Neuronal stem cell (in vitro differentiated cells): ENCODE measurements around the gene MT1X.

ENCODE experiments used
- DNase-seq: peaks from one replicate; pipeline ENCODE4 v3.0.0-alpha.2; 2013; ENCODE audit warnings: low spot score
- H2AFZ ChIP-seq: one replicate; pipeline ENCODE4 v1.6.1; 2013; ENCODE audit warnings: mild to moderate bottlenecking, low read length, inconsistent platforms
- H2AK5ac ChIP-seq: 2 replicates; pipeline ENCODE4 v1.6.1; 2013; ENCODE audit warnings: low read depth, mild to moderate bottlenecking, inconsistent platforms, low read length, moderate library complexity, mixed read lengths
- H2BK120ac ChIP-seq: 2 replicates; pipeline ENCODE4 v1.6.1; 2013; ENCODE audit warnings: low read depth, mild to moderate bottlenecking, inconsistent platforms, low read length, moderate library complexity, mixed read lengths
- H2BK12ac ChIP-seq: one replicate; pipeline ENCODE4 v1.6.1; 2013; ENCODE audit warnings: low read length, inconsistent platforms
- H2BK15ac ChIP-seq: 2 replicates; pipeline ENCODE4 v1.6.1; 2013; ENCODE audit warnings: mild to moderate bottlenecking, low read length, inconsistent platforms, mixed read lengths
- H2BK5ac ChIP-seq: one replicate; pipeline ENCODE4 v1.6.1; 2013; ENCODE audit warnings: inconsistent platforms, mild to moderate bottlenecking, low read length, moderate library complexity
- H3K14ac ChIP-seq: one replicate; pipeline ENCODE4 v1.6.1; 2013; ENCODE audit warnings: low read length, inconsistent platforms
- H3K18ac ChIP-seq: 2 replicates; pipeline ENCODE4 v1.6.1; 2013; ENCODE audit warnings: low read length, inconsistent platforms
- H3K23ac ChIP-seq: 2 replicates; pipeline ENCODE4 v1.6.1; 2013; ENCODE audit warnings: low read depth, mild to moderate bottlenecking, mixed read lengths, low read length, inconsistent platforms; ENCODE audit not compliant: poor library complexity
- H3K27ac ChIP-seq: replicated peaks from 3 replicates; pipeline ENCODE4 v1.5.1; 2013; ENCODE audit warnings: low read length, inconsistent platforms
- H3K27me3 ChIP-seq, 3 experiments: 2 replicates each; pipeline ENCODE4 v1.6.1; 2013; ENCODE audit warnings: low read length in 3 of 3, mild to moderate bottlenecking in 2 of 3, inconsistent platforms in 1 of 3, low read depth in 1 of 3, mixed read lengths in 1 of 3, moderate library complexity in 1 of 3; ENCODE audit not compliant: control insufficient read depth in 3 of 3, insufficient read depth in 3 of 3
- H3K36me3 ChIP-seq, 2 donors: replicated peaks in 1 of 2; 2 replicates each; pipeline ENCODE4 v1.6.1; 2013; ENCODE audit warnings: low read length in 2 of 2; ENCODE audit not compliant: control insufficient read depth in 2 of 2, insufficient read depth in 2 of 2
- H3K4ac ChIP-seq: 2 replicates; pipeline ENCODE4 v1.6.1; 2013; ENCODE audit warnings: inconsistent platforms, mild to moderate bottlenecking, low read length, moderate library complexity
- H3K4me1 ChIP-seq, 2 donors: 1 replicate in 1 of 2; 2 replicates in 1 of 2; pipeline ENCODE4 v1.6.1; 2013; ENCODE audit warnings: low read length in 2 of 2, low read depth in 1 of 2; ENCODE audit not compliant: control insufficient read depth in 2 of 2, insufficient read depth in 1 of 2
- H3K4me2 ChIP-seq: one replicate; pipeline ENCODE4 v1.6.1; 2013; ENCODE audit warnings: mild to moderate bottlenecking, low read length, inconsistent platforms; ENCODE audit not compliant: insufficient read depth, poor library complexity, severe bottlenecking
- H3K4me3 ChIP-seq, 2 donors: 2 replicates each; pipeline ENCODE4 v1.5.1; 2013; ENCODE audit warnings: low read length in 2 of 2, mild to moderate bottlenecking in 2 of 2, inconsistent platforms in 1 of 2, moderate library complexity in 1 of 2
- H3K79me1 ChIP-seq: one replicate; pipeline ENCODE4 v1.6.1; 2013; ENCODE audit warnings: low read depth, mild to moderate bottlenecking, inconsistent platforms, low read length, moderate library complexity
- H3K9ac ChIP-seq: one replicate; pipeline ENCODE4 v1.6.1; 2013; ENCODE audit warnings: mild to moderate bottlenecking, low read depth, low read length, inconsistent platforms; ENCODE audit not compliant: poor library complexity
- H3K9me3 ChIP-seq, 2 donors: replicated peaks in 1 of 2; 2 replicates each; pipeline versions ENCODE3 to v1.6.1; 2013; ENCODE audit warnings: low read length in 2 of 2, mild to moderate bottlenecking in 2 of 2, inconsistent platforms in 1 of 2, low read depth in 1 of 2, mixed read lengths in 1 of 2, moderate library complexity in 1 of 2; ENCODE audit not compliant: control insufficient read depth in 2 of 2, insufficient read depth in 1 of 2
- H4K8ac ChIP-seq: one replicate; pipeline ENCODE4 v1.6.1; 2013; ENCODE audit warnings: low read depth, mild to moderate bottlenecking, inconsistent platforms, low read length, moderate library complexity
- H4K91ac ChIP-seq: one replicate; pipeline ENCODE4 v1.6.1; 2013; ENCODE audit warnings: low read length, low read depth, mild to moderate bottlenecking, inconsistent platforms; ENCODE audit not compliant: poor library complexity
- WGBS, 2 donors: extraction: QIAGEN DNeasy Blood & Tissue Kit; methylation state at CpG; one replicate each; pipeline ENCODE4 v1.1.7; 2013; ENCODE audit warnings: missing lambda C conversion rate in 2 of 2, mixed read lengths in 1 of 2; ENCODE audit not compliant: insufficient read length in 2 of 2, insufficient replicate concordance in 1 of 2; ENCODE audit errors: extremely low coverage in 2 of 2; 5-methylcytosine and 5-hydroxymethylcytosine counted together

MT1X gene

GRCh38 chr16:56689171-56689570 is 6.9 kb downstream of the MT1X start:
- Histone ChIP-seq H3K79me1 (no peaks in the 10 kb centered on the region), H3K4ac (no peak overlapping the region), H2BK12ac (no peak overlapping the region), H3K18ac (no peak overlapping the region), H2BK5ac (no peak overlapping the region), H4K8ac (no peak overlapping the region), H2AFZ (no peak overlapping the region), H3K4me2 (no peak overlapping the region), H3K36me3 (no peaks in the 10 kb centered on the region), H3K27ac (no peak overlapping the region), H2AK5ac (no peak overlapping the region), H3K9ac (no peak overlapping the region), H3K4me3 (no peak overlapping the region), H3K27me3 (peaks cover 0 to 18% (median 0%) of the 10 kb centered on the region in 3 experiments), H4K91ac (no peak overlapping the region), H3K23ac (no peak overlapping the region), H2BK15ac (no peak overlapping the region), H3K9me3 (peaks cover 0 to 5% of the 10 kb centered on the region in 2 donors), H3K4me1 (no peaks in the 10 kb centered on the region), H2BK120ac (no peak overlapping the region), H3K14ac (no peak overlapping the region)
- no peak for DNase-seq
- no CpG with 5 or more reads among the region's 3 CpGs for WGBS, 2 donors

- no CpG with 5 or more reads among the region's 4 CpGs for WGBS, 2 donors
- H3K4ac ChIP-seq, result no peak overlapping the region
- no peak for DNase-seq
- H3K23ac ChIP-seq, result no peak overlapping the region
- no peaks in the 10 kb centered on the region for H3K36me3 ChIP-seq
- H3K27ac ChIP-seq, result no peak overlapping the region
- H3K18ac ChIP-seq, result no peak overlapping the region
- peaks cover 0 to 18% (median 0%) of the 10 kb centered on the region in 3 experiments for H3K27me3 ChIP-seq
- no peak overlapping the region for H4K91ac ChIP-seq
- H3K4me3 ChIP-seq, result no peak overlapping the region
- no peak overlapping the region for H2AFZ ChIP-seq
- no peak overlapping the region for H2BK15ac ChIP-seq
- no peak overlapping the region for H2BK120ac ChIP-seq
- H3K4me2 ChIP-seq, result no peak overlapping the region
- no peak overlapping the region for H2BK5ac ChIP-seq
- H3K14ac ChIP-seq, result no peak overlapping the region
- no peak overlapping the region for H2BK12ac ChIP-seq
- H2AK5ac ChIP-seq, result no peak overlapping the region
- no peaks in the 10 kb centered on the region for H3K79me1 ChIP-seq
- H4K8ac ChIP-seq, result no peak overlapping the region
- H3K9ac ChIP-seq, result no peak overlapping the region
- no peaks in the 10 kb centered on the region for H3K4me1 ChIP-seq
- peaks cover 0 to 5% of the 10 kb centered on the region in 2 donors for H3K9me3 ChIP-seq
Observed at GRCh38 chr16:56690420-56691122, 8.3 kb downstream of the MT1X start.

DNA sequence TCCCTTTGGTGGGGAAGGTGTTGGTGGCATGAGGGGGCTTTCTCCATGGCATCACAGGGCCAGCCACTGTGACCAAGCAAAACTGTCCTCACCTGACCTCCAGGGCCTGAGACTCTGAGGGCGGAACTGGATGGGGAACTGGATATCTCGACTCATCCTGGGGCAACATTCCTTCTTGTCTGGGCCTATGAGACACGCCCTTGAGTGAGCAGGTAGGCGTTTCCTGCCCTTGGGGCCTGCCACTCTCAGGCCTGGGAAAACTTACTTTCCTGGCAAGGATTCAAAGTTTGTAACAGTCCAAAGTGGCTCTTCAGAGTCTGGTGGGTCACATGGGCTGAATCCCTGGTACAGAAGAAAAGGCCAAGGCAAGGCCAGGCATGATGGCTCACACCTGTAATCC is 9.6 kb downstream of the MT1X start:
- Histone ChIP-seq H3K27me3 (peaks cover 0 to 18% (median 0%) of the 10 kb centered on the region in 3 experiments), H3K9me3 (peaks cover 0 to 1% of the 10 kb centered on the region in 2 donors), H2AK5ac (no peak overlapping the region), H4K91ac (no peak overlapping the region), H2AFZ (no peak overlapping the region), H2BK15ac (no peak overlapping the region), H3K4me1 (no peaks in the 10 kb centered on the region), H3K36me3 (no peaks in the 10 kb centered on the region), H3K14ac (no peak overlapping the region), H4K8ac (no peak overlapping the region), H2BK5ac (no peak overlapping the region), H2BK12ac (no peak overlapping the region), H3K18ac (no peak overlapping the region), H3K4ac (no peak overlapping the region), H3K4me3 (no peak overlapping the region), H3K9ac (peak overlapping the region; percentile 31), H3K27ac (no peak overlapping the region), H3K23ac (no peak overlapping the region), H3K79me1 (no peaks in the 10 kb centered on the region), H3K4me2 (no peak overlapping the region), H2BK120ac (no peak overlapping the region)
- WGBS, 2 donors, result no CpG with 5 or more reads among the region's 4 CpGs
- no peak for DNase-seq

- Histone ChIP-seq H3K23ac (no peak overlapping the region), H3K27me3 (peaks cover 0 to 15% (median 0%) of the 10 kb centered on the region in 3 experiments), H3K9ac (no peak overlapping the region), H4K8ac (no peak overlapping the region), H3K9me3 (peaks cover 0 to 2% of the 10 kb centered on the region in 2 donors), H3K79me1 (no peaks in the 10 kb centered on the region), H3K4me1 (no peaks in the 10 kb centered on the region), H4K91ac (no peak overlapping the region), H3K4me2 (no peak overlapping the region), H3K27ac (no peak overlapping the region), H2BK120ac (no peak overlapping the region), H3K4me3 (no peak overlapping the region), H3K4ac (no peak overlapping the region), H3K36me3 (no peaks in the 10 kb centered on the region), H2AFZ (no peak overlapping the region), H2BK12ac (no peak overlapping the region), H3K18ac (peak overlapping the region; percentile 2), H2AK5ac (no peak overlapping the region), H2BK15ac (no peak overlapping the region), H3K14ac (peak overlapping the region; percentile 67), H2BK5ac (no peak overlapping the region)
- no CpG with 5 or more reads among the region's 1 CpG for WGBS, 2 donors
- no peak for DNase-seq
Observed at GRCh38 chr16:56695246-56695645, 13.0 kb downstream of the MT1X start.
